Suppressor macrophage treated with lipopolysaccharide for 1 hour (primary cell): ENCODE measurements around the gene CRMP1.

Experiments used
- DNase-seq, 3 donors: peaks; one replicate each; pipeline ENCODE4 v3.0.0-alpha.2; 2020 to 2022

The CRMP1 gene

DNA sequence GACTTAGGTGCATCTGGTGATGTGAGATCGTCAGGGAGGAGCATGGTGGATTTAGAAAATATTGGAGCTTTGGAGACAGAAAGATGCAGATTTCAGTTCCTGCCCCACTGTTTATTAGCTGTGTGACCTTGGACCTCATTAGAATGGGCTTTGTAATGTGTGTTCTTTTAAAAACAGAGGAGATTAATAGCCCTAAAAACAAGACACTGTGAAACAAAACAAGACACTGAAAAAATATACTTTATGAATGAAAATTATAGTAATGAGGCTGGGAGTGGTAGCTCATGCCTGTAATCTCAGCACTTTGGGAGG is 102.4 kb downstream of the CRMP1 start:
- no peak for DNase-seq

DNA sequence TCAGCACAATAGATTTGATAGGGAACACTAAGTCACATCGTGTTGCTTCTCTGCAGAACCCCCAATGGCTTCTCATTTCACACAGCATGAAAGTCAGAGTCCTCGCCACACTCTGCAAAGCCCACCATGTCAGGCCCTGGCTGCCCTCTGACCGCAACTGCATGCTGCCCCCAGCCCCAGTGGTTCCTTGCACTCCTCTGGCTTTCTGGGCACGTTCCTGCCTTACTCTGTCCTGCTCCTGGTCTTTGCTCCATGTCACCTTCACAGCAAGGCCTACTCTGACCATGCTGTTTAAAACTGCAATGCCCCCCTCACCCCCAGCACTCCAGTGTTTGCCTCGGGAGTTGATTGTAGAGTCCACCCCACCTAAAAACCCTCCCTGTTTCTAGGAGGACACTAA is 103.7 kb downstream of the CRMP1 start:
- no peak for DNase-seq

DNA sequence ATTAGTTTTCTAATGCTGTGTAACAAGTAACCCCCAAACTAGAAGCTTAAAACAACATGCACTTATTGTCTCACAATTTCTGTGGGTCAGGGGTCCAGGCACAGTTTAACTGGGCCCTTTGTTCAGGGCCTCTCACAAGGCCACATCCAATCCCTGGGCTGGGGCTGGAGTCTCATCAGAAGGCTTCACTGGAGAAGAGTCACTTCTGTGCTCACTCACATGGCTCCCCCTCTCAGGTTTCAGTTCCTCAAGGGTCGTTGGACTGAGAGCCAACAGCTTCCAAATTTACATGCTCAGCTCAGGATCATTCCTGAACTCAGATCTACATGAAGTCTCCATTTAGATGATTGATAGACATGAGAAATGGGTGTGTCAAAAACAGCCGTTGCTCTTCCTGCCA is 104.7 kb downstream of the CRMP1 start:
- DNase-seq: no peak

DNA sequence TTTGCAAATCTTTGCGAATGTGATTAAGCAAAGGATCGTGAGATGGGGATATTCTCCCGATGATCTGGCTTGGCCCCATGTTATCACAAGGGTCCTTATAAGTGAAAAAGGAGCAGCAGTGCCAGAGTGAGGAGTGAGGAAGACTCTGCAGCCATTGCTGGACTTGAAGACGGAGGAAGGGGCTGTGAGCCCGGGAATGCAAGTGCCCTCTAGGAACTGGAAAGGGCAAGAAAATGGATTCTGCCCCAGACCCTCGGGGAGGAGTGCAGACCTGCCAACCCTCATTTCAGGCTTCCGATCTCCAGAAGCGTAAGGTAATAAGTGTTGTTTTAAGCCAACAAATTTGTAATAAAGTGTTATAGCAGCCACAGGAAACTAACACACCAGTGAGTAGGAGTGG is 105.6 kb downstream of the CRMP1 start:
- no peak for DNase-seq

- no peak for DNase-seq
Observed at GRCh38 chr4:5785806-5786680, 106.8 kb downstream of the CRMP1 start.

- DNase-seq: no peak
Observed at GRCh38 chr4:5784960-5785611, 107.8 kb downstream of the CRMP1 start.

- no peak for DNase-seq
Observed at GRCh38 chr4:5784021-5784420, 108.9 kb downstream of the CRMP1 start.

DNA sequence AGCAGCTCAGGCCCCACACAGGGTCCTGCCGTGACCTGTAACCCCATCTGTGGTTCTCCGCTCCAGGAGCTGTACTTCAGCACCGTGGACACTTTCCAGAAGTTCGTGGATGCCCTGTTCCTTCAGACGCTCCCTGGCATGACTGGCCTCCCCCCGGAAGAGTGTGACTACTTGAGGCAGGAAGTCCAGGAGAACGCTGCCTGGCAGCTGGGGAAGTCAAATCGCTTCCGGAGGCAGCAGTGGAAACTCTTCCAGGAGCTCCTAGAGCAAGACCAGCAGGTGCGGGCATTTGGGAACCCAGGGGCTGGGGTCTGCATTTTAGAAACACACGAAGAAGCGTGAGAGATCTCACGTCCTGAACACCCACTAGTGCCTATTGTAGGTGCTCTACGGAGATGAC is 109.4 kb downstream of the CRMP1 start:
- DNase-seq: peak in 1 of 3 donors; percentile 3

- peak in 1 of 3 donors; percentile 6 for DNase-seq
Observed at GRCh38 chr4:5782829-5783476, 109.9 kb downstream of the CRMP1 start.

DNA sequence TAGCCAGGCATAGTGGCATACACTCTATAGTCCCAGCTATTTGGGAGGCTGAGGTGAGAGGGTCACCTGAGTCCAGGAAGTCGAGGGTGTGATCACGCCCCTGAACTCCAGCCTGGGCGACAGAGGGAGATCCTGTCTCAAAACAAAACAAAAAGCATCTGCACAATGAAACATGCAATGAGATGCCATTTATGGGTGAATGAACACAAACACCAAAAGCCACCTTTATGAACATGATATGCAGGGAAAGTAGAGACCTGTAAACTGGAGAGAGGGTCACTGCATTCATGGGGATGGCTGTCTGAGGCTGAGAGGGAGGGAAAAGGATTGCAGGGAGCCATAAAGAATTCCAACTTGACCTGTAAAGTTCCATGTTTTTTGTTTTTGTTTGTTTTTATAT is 111.2 kb downstream of the CRMP1 start:
- peak in 1 of 3 donors; percentile 8 for DNase-seq

DNA sequence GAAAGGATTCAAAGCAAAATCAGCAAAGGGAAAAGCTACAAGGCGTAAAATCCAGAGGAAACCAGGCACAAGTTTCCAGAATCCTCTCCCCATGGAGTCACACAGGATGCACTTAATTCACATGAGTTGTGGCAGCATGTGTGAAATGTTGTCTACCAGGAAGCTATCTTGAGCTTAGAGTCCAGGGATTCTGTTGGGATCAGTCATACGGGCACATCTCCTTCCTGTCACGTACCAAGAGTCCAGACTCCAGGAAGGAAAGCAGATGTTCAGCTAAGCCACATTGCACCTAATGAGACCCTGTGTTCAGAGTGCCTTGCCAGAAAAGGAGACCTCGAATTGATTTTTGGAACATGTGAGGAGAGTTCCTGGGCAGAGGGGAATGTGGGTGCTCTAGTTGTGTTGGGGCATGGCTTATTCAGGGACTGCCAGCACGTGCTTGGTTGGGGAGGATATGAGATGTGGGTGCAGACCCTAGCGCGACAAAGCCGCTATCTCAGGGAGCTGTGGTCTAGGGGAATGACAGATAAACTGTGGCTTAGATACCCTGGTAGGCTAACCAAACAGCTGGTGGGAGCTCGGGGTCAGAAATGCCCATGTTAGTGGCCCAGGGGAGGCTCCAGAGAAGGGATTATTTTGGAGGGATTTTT is 111.9 kb downstream of the CRMP1 start:
- DNase-seq: peak in 1 of 3 donors; percentile 7

GRCh38 chr4:5776510-5776909 is 116.4 kb downstream of the CRMP1 start:
- DNase-seq: peak in 1 of 3 donors; percentile 5

DNA sequence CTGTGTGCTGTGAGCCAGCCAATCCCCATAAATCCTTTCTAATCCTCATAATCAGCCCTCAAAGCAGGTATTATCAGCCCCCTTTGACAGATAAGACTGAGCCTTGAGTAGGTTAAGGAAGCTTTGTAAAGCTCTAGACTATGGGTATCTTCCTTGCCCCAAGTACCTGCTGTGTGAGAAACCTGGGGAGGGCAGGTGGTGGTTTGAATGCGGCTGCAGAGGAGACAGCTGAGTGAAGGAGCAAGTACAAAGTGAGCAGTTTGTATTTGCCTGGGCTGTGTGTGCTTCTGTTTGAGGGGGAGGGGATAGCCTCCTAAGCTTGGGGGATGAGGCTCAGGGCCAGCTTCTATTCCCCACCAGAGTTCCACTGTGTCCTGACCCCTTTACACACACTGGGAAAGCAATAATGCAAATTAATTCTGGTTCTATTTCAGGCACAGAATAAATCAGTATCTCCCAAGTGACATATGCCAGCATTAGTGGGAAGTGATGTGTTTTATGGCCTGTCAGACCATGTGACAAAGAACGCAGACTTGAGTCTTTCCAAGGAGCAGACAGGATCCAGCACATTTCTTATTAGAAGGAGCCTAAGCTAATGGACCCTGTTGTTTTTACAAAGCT is 118.4 kb downstream of the CRMP1 start:
- DNase-seq: peak in 1 of 3 donors; percentile 5

- no peak for DNase-seq
Observed at GRCh38 chr4:5773271-5773555, 119.7 kb downstream of the CRMP1 start.

DNA sequence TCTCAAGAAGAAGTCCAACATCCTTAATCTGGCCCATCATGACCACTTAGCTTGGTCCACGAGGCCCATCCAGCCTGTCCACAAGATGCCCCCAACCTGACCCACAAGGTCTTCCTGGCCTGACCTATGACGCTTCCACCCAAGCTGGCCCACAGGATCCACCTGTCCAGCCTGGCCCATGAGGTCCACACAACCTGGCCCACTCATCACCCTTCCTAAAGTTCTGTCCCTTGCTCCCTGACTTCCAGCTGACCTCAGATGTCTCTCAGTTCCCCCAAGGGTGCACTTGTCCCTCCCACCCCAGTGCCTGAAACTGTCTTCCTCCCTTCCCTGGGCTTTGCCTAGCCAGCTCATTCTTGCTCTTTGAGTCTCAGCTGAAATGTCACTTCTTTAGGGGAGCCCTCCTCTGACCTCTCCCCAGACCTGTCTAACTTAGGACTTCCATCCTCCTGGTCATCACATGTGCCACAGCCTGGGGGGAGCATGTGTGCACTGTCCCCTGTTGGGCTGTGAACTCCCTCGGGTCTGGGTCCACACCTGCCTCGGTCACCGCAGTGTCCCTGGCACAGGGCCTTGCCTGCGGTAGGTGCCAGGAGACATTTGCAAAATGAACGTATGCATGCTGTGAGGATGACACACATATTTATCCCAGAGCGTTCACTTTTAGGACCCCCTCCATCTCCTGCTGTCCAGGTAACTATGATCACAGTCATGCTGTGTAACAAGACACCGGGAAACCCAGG is 120.2 kb downstream of the CRMP1 start:
- peak in 1 of 3 donors; percentile 17 for DNase-seq
